Measurements from ENCODE around the gene TEX47. TPM values are rescaled to one million over a fixed set of nuclear protein-coding genes. Genes with fewer than 3 reads are reported as not detected.

TEX47 gene
- total and polyA plus RNA-seq, 2 experiments from 2014 or later = not detected

DNA sequence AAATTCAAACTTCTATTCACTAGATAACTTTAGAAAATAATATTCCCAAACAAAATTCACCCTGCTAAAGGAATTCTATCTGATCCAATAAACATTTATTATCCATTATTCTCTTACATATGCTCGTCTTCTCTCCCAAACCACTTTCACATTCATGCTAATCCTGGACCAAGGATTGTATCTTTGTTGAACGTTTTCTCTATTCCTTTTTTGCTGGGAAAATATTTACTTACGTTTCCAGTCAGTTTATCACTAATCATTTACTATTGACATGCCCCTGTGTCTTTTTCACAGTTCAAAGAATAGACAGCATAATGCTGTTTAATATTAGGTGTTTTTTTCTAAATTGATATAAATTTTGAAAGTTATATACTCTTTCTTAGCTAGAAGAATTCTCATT, 3.2 kb downstream of the TEX47 start:
- Mint-ChIP-seq H3K27ac (no peak overlapping the region), H3K27me3 (ENCODE audit: insufficient read depth, low read depth, poor library complexity) (no peaks in the 10 kb centered on the region), H3K9me3 (no peaks in the 10 kb centered on the region), H3K4me3 (no peak overlapping the region), H3K36me3 (ENCODE audit: low read depth) (no peaks in the 10 kb centered on the region), H3K4me1 (no peaks in the 10 kb centered on the region)
- no peaks in the 10 kb centered on the region for H3K9me2 ChIP-seq (ENCODE audit: insufficient read depth)
- DNase-seq (ENCODE audit: low spot score) = no peak
- no peaks in the 10 kb centered on the region for H3K36me3 ChIP-seq (ENCODE audit: insufficient read depth)
- ATAC-seq = no peak
- H3K27ac ChIP-seq (ENCODE audit: low read depth) = no peak overlapping the region
- H3K4me3 ChIP-seq = no peak overlapping the region
- H3F3A ChIP-seq (replicated peaks; ENCODE audit: low read depth) = no peaks in the 10 kb centered on the region
- H3K27me3 ChIP-seq (ENCODE audit: insufficient read depth) = no peaks in the 10 kb centered on the region
- TF ChIP-seq EZH2phosphoT487 (IDR thresholded peaks at IDR 0.05; ENCODE audit: unreplicated experiment) = no peak
- TF ChIP-seq JUNB (IDR thresholded peaks at IDR 0.05; ENCODE audit: unreplicated experiment) = no peak
- TF ChIP-seq, protein P1, sequence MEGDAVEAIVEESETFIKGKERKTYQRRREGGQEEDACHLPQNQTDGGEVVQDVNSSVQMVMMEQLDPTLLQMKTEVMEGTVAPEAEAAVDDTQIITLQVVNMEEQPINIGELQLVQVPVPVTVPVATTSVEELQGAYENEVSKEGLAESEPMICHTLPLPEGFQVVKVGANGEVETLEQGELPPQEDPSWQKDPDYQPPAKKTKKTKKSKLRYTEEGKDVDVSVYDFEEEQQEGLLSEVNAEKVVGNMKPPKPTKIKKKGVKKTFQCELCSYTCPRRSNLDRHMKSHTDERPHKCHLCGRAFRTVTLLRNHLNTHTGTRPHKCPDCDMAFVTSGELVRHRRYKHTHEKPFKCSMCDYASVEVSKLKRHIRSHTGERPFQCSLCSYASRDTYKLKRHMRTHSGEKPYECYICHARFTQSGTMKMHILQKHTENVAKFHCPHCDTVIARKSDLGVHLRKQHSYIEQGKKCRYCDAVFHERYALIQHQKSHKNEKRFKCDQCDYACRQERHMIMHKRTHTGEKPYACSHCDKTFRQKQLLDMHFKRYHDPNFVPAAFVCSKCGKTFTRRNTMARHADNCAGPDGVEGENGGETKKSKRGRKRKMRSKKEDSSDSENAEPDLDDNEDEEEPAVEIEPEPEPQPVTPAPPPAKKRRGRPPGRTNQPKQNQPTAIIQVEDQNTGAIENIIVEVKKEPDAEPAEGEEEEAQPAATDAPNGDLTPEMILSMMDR (conservative IDR thresholded peaks at IDR 0.05; ENCODE audit: low read depth in 2 of 2) = no peak
- TF ChIP-seq, protein P2, sequence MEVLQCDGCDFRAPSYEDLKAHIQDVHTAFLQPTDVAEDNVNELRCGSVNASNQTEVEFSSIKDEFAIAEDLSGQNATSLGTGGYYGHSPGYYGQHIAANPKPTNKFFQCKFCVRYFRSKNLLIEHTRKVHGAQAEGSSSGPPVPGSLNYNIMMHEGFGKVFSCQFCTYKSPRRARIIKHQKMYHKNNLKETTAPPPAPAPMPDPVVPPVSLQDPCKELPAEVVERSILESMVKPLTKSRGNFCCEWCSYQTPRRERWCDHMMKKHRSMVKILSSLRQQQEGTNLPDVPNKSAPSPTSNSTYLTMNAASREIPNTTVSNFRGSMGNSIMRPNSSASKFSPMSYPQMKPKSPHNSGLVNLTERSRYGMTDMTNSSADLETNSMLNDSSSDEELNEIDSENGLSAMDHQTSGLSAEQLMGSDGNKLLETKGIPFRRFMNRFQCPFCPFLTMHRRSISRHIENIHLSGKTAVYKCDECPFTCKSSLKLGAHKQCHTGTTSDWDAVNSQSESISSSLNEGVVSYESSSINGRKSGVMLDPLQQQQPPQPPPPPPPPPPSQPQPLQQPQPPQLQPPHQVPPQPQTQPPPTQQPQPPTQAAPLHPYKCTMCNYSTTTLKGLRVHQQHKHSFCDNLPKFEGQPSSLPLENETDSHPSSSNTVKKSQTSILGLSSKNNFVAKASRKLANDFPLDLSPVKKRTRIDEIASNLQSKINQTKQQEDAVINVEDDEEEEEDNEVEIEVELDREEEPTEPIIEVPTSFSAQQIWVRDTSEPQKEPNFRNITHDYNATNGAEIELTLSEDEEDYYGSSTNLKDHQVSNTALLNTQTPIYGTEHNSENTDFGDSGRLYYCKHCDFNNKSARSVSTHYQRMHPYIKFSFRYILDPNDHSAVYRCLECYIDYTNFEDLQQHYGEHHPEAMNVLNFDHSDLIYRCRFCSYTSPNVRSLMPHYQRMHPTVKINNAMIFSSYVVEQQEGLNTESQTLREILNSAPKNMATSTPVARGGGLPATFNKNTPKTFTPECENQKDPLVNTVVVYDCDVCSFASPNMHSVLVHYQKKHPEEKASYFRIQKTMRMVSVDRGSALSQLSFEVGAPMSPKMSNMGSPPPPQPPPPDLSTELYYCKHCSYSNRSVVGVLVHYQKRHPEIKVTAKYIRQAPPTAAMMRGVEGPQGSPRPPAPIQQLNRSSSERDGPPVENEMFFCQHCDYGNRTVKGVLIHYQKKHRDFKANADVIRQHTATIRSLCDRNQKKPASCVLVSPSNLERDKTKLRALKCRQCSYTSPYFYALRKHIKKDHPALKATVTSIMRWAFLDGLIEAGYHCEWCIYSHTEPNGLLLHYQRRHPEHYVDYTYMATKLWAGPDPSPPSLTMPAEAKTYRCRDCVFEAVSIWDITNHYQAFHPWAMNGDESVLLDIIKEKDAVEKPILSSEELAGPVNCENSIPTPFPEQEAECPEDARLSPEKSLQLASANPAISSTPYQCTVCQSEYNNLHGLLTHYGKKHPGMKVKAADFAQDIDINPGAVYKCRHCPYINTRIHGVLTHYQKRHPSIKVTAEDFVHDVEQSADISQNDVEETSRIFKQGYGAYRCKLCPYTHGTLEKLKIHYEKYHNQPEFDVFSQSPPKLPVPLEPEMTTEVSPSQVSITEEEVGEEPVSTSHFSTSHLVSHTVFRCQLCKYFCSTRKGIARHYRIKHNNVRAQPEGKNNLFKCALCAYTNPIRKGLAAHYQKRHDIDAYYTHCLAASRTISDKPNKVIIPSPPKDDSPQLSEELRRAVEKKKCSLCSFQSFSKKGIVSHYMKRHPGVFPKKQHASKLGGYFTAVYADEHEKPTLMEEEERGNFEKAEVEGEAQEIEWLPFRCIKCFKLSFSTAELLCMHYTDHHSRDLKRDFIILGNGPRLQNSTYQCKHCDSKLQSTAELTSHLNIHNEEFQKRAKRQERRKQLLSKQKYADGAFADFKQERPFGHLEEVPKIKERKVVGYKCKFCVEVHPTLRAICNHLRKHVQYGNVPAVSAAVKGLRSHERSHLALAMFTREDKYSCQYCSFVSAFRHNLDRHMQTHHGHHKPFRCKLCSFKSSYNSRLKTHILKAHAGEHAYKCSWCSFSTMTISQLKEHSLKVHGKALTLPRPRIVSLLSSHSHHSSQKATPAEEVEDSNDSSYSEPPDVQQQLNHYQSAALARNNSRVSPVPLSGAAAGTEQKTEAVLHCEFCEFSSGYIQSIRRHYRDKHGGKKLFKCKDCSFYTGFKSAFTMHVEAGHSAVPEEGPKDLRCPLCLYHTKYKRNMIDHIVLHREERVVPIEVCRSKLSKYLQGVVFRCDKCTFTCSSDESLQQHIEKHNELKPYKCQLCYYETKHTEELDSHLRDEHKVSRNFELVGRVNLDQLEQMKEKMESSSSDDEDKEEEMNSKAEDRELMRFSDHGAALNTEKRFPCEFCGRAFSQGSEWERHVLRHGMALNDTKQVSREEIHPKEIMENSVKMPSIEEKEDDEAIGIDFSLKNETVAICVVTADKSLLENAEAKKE (CRISPR knock-in tag; IDR thresholded peaks at IDR 0.05) = no peak
- TF ChIP-seq STAT1 (IDR thresholded peaks at IDR 0.05; ENCODE audit: unreplicated experiment) = no peak
- TF ChIP-seq, protein P3, sequence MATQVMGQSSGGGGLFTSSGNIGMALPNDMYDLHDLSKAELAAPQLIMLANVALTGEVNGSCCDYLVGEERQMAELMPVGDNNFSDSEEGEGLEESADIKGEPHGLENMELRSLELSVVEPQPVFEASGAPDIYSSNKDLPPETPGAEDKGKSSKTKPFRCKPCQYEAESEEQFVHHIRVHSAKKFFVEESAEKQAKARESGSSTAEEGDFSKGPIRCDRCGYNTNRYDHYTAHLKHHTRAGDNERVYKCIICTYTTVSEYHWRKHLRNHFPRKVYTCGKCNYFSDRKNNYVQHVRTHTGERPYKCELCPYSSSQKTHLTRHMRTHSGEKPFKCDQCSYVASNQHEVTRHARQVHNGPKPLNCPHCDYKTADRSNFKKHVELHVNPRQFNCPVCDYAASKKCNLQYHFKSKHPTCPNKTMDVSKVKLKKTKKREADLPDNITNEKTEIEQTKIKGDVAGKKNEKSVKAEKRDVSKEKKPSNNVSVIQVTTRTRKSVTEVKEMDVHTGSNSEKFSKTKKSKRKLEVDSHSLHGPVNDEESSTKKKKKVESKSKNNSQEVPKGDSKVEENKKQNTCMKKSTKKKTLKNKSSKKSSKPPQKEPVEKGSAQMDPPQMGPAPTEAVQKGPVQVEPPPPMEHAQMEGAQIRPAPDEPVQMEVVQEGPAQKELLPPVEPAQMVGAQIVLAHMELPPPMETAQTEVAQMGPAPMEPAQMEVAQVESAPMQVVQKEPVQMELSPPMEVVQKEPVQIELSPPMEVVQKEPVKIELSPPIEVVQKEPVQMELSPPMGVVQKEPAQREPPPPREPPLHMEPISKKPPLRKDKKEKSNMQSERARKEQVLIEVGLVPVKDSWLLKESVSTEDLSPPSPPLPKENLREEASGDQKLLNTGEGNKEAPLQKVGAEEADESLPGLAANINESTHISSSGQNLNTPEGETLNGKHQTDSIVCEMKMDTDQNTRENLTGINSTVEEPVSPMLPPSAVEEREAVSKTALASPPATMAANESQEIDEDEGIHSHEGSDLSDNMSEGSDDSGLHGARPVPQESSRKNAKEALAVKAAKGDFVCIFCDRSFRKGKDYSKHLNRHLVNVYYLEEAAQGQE (IDR thresholded peaks at IDR 0.05; ENCODE audit: unreplicated experiment) = no peak
- TF ChIP-seq CREB1 (CRISPR knock-in tag; IDR thresholded peaks at IDR 0.05; ENCODE audit: low read depth) = no peak
- TF ChIP-seq POLR2AphosphoS5 (IDR thresholded peaks at IDR 0.05; ENCODE audit: low read depth) = no peak
- TF ChIP-seq ZNF331 (CRISPR knock-in tag; IDR thresholded peaks at IDR 0.05; ENCODE audit: low read depth) = no peak
- H3K79me2 ChIP-seq (replicated peaks; ENCODE audit: insufficient read depth) = no peaks in the 10 kb centered on the region
- H3K4me2 ChIP-seq = no peak overlapping the region
- H2AFZ ChIP-seq = no peak overlapping the region
- H3K4me1 ChIP-seq (ENCODE audit: insufficient read depth) = no peaks in the 10 kb centered on the region
- no peaks in the 10 kb centered on the region for H4K20me1 ChIP-seq (replicated peaks; ENCODE audit: insufficient read depth)
